HepG2 (cell line): ENCODE measurements around the gene DMPK.

Experiments
- ATM ChIP-seq: fragments of 450-650 bp; IDR thresholded peaks from 2 replicates; pipeline ENCODE4 v1.7.1; 2017; ENCODE audit warnings: mild to moderate bottlenecking, borderline replicate concordance
- BRD4 ChIP-seq: sonication (generic); formaldehyde crosslinking; IDR thresholded peaks from 2 replicates; pipeline ENCODE4 v1.4.0; 2020; ENCODE audit warnings: missing genetic modification reagents
- E2F2 ChIP-seq: sonication (generic); formaldehyde crosslinking; IDR thresholded peaks from 2 replicates; pipeline ENCODE4 v1.4.0; 2020; ENCODE audit warnings: missing genetic modification reagents, borderline replicate concordance
- HNRNPLL ChIP-seq: fragments of 200-400 bp; formaldehyde crosslinking; IDR thresholded peaks from 2 replicates; pipeline ENCODE4 v1.6.1; 2017; ENCODE audit warnings: mild to moderate bottlenecking, low read depth, low read length; ENCODE audit not compliant: poor library complexity, severe bottlenecking
- JUND ChIP-seq: sonication (generic); formaldehyde crosslinking; IDR thresholded peaks from 2 replicates; pipeline ENCODE4 v1.8.0; 2022; ENCODE audit warnings: mild to moderate bottlenecking, missing genetic modification reagents
- TCF12 ChIP-seq, 2 experiments: fragments of 450-650 bp in 1 of 2; sonication (generic) in 1 of 2; formaldehyde crosslinking in 1 of 2; IDR thresholded peaks; 2 replicates each; pipeline versions ENCODE4 v1.6.1 to v1.8.0; 2017 to 2022; ENCODE audit warnings: antibody characterized with exemption in 1 of 2, mild to moderate bottlenecking in 1 of 2, missing genetic modification reagents in 1 of 2, moderate library complexity in 1 of 2
- ZNF274 ChIP-seq: sonication (generic); formaldehyde crosslinking; IDR thresholded peaks from 2 replicates; pipeline ENCODE4 v1.5.1; 2020; ENCODE audit warnings: mild to moderate bottlenecking, missing genetic modification reagents
- ZNF773 ChIP-seq: sonication (generic); formaldehyde crosslinking; IDR thresholded peaks from 2 replicates; pipeline ENCODE4 v1.4.0; 2020; ENCODE audit warnings: missing genetic modification reagents, borderline replicate concordance

GRCh38 chr19:45781214-45782161 is 802 bp downstream of the DMPK start:
- TF ChIP-seq ATM: no peak
- no peak for TF ChIP-seq TCF12 (IDR thresholded peaks at IDR 0.05)
- no peak for TF ChIP-seq TCF12 (CRISPR knock-in tag; IDR thresholded peaks at IDR 0.05)
- no peak for TF ChIP-seq ZNF274 (CRISPR knock-in tag)
- no peak for TF ChIP-seq E2F2 (CRISPR knock-in tag)
- no peak for TF ChIP-seq HNRNPLL
- no peak for TF ChIP-seq ZNF773
- TF ChIP-seq JUND: no peak
- no peak for TF ChIP-seq BRD4 (CRISPR knock-in tag)
